GDM1 (cell line): ENCODE data around the gene IDUA.
"Not testable (repeated sequence)": the region's sequence is repeated elsewhere in the genome, so short reads cannot be mapped to it uniquely, and the experiment has no call there.

Source experiments
- DNase-seq: peaks from one replicate; lab custom pipeline; 2025; lab: John Stamatoyannopoulos, UW

Gene IDUA

DNA sequence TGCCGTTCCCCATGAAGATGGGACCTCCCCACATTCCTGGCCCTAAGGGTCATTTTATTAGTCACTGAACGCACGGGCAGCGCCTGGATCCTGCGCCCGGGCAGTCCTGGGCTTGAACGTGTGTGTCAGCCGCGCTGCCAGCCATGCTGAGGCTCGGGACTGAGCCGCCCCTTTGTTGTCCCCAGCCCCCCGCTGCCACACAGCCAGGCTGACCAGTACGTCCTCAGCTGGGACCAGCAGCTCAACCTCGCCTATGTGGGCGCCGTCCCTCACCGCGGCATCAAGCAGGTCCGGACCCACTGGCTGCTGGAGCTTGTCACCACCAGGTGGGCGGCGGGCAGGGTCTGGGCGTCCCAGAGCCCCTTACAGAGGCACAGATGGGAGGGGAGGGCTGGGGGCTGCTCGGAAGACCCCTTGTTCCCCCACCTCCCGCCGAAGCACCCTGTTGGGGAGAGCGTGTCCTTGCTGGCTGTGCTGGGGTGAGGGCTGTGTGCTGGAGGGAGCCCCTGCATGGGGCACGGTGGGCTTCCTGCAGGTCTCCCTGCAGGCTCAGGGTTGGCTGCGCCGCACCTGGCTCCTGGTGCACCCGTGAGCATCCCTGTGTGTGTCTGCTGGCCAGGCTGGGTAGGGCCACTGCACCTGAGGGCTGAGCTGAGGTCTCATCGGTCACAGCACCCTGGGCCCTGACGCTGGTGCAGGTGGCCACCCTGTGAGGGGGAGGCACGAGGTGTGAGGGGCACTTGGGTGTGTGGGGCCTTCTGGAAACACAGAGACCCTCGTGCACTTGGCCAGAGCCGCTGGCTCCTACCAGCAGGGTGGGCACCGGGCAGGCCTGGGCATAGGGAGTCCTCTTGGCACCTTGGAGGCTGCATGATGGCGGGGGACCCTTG, 1.0 kb downstream of the IDUA start:
- no peak for DNase-seq

DNA sequence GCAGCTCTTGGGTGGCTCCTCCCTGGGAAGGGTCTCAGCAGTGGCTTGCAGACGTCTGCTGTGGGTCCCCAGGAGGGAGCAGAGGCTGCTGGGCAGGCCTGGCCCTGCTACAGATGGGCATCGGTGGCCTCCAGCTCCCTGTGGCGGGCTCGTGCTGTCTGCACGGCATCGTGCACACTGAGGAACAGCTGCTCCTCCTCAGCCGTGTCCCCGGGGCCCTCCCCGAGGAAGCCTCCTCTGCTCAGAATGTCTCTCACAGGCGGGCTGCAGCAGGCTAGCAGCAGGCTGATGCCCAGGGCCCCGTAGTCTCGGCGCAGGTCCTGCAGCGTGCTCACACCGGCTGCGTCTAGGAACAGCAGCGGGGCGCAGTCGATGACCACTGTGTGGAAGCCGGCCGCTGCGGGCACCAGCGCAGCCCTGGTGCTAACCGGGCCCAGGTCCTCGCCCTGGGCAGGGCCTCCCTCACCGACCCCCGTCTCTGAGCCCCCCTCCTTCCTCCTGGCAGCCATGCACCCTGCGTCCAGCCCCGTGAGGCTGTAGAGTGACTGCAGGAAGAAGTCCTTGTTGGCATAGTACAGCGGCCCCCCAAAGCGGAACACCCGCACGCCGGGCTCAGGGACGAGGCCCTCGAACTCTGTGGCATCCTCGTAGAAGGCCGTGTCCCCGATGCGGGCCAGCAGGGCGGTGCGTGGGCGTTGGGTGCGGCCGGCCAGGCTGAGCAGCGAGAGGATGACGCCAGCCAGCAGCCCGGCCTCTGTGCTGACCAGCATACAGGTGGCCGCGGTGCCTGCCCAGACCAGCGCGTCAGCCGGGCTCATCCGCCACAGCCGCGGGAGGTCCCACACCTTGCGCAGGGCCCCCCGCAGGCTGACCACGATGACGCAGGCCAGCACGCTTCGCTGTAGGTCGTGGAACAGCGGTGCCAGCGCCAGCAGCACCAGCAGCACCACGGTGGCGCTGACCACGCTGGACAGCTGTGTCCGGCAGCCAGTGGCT, 2.2 kb downstream of the IDUA start:
- no peak for DNase-seq

GRCh38 chr4:989722-990471, 3.1 kb downstream of the IDUA start:
- DNase-seq: no peak

- DNase-seq: no peak
These were observed 4.0 kb downstream of the IDUA start for GRCh38 chr4:990746-991367.

- DNase-seq: no peak
These were observed 4.8 kb downstream of the IDUA start for GRCh38 chr4:991451-992296.

- no peak for DNase-seq
These were observed 5.7 kb downstream of the IDUA start for GRCh38 chr4:992297-993110.

DNA sequence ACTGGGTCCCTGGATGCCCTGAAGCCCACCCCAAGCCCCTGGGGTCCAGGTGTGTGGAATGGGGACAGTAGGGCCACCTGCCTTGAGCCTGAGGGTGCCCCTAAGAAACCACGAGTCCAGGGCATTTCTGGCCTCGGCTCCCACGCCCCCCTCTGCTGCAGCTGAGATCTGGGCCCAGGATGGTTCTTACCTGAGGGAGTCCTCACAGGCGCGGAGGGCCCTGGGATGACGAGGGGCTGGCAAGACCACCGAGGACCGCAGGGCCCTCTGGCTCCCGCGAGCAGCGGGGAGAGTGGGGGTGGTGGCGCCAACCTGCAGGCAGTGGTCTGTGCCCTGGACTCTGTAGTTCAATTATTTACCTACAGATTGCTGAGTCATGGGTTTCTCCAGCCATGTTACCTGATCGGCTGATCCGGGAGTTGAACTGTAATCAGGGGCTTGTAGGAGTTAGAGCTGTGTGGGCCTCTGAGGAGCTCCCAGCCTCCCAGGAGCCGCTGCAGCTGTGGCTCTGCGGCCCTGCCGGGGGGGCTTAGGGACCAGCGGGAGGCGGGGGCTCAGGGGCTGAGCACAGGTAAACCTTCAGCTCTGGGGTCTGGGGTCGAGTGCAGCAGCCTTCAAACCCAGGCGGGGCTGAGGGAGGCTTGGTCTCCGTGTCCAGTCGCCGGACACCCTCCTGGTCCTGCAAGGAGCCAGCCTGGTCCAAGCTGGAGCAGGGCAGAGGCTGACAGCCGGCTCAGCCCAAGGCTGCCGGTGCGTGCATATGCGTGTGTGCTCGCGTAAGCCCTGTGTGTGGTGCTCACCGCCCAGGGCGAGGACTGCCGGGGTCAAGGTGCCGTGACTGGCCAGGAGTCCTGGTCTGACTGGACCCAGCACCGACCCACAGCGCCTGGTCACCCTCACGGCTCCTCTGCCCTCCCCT, 6.5 kb downstream of the IDUA start, which contains the start of gene SLC26A1:
Gene SLC26A1, minus strand, starts transcription at position 294 of the 919 bp plus-strand sequence. CDS start 1,701 bp downstream, outside the sequence.
- DNase-seq: no peak

GRCh38 chr4:995311-996026, 8.6 kb downstream of the IDUA start:
- DNase-seq: no peak

DNA sequence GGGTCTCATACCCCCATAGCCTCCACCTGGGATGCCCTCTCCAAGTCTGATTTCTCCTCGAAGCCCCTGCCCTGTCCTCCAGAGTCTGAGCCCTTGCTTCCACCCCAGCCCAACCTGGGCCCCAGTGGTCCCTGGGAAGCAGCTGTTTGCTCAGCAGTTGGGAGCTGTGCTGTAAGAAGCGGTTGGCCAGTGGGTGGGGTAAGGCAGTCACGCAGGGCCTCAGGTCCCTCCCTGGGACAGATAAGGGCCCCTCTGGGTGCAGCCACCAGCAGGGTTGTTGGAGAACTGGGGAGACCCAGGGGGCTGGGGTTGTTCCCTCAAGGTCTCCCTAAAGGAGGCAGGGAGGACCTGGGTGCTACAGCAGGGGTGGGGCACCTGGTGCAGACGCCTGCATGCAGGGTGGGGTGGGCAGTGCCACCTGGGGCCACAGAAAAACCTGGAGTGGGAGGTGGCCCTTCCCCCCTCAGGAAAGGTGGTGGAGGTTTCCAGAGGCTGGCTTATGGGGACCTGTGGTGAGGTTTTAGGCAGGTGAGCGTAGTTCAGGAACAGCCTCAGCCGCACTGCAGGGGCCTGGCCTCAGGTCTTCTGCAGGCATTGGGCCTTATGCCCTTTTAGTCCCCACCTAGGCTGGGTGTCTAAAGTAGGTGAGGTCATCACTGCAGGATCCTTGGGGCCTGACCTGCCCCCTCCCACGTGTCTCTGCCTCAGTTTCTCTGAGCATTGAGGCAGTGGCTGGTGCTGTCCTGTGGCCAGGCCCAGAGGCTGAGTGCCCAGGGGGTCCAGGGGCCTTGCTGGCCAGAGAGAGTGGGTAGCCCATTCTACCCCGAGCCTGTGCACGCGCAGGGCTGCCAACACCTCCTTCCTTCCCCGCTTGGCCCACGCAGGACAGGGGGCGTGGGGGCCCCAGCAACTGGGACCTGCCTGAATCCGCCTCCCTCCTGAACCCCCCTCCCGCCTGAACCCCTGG, 9.5 kb downstream of the IDUA start:
- DNase-seq: no peak

DNA sequence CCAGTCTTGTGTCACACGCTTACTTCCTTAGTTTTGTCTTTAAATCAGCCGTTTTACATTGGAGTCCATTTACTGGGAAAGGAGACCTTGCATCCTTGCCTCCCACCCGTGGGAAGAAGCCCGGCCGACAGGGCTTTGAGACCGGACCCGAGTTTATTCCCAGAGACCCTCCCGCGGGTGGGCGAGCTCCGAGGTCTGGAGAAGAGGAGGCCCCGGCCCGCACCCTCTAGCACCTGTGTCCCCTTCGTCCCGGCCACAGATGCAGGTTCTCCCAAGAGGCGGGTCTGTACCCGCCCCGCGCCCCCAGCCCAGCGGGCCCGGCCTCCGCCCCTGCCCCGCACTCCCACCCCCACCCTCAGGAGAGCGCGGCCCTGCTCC, 10.1 kb downstream of the IDUA start:
- DNase-seq: no peak

DNA sequence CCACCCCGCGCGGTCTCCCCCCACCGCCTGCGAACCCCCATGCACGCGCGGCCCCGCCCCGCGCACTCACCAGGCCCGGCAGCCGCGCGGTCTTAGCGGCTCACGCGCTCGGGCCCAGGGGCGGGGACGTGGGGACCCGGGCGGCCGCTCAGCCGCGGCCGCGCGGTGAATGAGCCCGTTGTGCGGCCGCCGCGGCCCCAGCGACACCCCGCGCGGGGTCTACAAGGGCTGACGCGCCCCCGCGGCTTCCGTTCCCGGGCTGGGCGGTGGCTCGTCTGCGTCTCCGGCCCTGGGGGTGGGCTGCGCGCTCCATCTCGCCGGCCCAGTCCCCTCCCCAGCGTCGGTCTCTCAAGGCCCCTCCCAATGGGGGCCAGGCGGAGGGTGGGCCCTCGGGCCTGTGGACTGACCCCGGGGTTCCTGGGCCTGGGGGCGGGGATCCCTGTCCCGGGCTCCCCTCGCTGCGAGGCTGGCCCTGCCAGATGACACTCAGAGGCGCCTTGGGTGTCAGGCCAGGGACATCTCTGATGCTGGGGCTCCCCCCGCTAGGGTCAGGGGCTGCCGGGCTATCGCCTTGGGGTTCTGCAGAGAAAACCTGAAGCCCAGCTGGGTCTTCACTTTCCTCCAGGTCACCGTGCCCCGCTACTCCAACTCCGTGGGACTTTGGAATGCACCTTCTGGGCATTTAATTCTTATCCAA, 10.7 kb downstream of the IDUA start:
- DNase-seq: no peak

GRCh38 chr4:998096-998691, 11.3 kb downstream of the IDUA start:
- DNase-seq: no peak

GRCh38 chr4:999240-999863, 12.5 kb downstream of the IDUA start:
- DNase-seq: not testable (repeated sequence)

DNA sequence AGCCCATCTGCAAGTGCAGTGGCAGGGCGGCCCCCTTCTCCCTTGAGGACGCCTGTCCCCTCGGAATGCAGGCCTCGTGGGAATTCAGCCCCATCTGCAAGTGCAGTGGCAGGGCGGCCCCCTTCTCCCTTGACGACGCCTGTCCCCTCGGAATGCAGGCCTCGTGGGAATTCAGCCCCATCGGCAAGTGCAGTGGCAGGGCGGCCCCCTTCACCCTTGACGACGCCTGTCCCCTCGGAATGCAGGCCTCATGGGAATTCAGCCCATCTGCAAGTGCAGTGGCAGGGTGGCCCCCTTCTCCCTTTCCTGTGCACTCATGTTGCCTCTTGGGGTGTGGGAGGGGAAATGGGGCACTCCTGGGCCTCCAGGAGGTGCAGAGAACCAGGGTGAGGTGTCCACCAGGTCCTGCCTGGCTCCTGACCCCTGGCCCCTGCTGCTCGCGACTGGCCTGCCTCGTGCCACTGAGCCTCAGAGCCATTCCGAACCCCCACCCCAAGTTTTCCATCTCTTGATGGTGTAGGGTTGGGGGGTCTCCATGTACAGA, 13.1 kb downstream of the IDUA start:
- DNase-seq: no peak
